ENCODE data around the gene CAMK1.

DNA sequence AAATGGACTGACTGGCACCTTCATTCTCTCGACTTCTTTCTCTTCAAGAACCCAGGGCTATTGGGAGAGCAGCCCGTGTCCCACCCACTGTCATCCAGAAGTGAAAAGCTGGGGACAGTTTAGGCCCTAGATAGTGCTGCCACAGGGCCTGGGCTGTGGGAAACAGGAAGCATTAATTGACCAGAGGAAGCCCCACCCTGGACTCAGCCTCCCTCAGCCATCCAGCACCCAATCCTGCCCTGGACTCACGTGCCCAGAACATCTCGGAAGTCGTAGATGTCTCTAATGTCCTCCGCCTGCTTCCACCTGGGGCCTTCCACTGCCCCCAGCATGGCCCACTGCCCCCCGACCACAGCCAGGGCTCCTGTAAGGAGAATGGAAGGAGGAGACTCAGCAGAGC is 2.3 kb downstream of the CAMK1 start:
- TF ChIP-seq POLR2AphosphoS5 (IDR thresholded peaks at IDR 0.05; ENCODE audit: insufficient read depth, low read depth, low read length), result no peak
- no peak for TF ChIP-seq POLR2A (IDR thresholded peaks at IDR 0.05; ENCODE audit: low read depth, low read length)
- TF ChIP-seq, protein P1, sequence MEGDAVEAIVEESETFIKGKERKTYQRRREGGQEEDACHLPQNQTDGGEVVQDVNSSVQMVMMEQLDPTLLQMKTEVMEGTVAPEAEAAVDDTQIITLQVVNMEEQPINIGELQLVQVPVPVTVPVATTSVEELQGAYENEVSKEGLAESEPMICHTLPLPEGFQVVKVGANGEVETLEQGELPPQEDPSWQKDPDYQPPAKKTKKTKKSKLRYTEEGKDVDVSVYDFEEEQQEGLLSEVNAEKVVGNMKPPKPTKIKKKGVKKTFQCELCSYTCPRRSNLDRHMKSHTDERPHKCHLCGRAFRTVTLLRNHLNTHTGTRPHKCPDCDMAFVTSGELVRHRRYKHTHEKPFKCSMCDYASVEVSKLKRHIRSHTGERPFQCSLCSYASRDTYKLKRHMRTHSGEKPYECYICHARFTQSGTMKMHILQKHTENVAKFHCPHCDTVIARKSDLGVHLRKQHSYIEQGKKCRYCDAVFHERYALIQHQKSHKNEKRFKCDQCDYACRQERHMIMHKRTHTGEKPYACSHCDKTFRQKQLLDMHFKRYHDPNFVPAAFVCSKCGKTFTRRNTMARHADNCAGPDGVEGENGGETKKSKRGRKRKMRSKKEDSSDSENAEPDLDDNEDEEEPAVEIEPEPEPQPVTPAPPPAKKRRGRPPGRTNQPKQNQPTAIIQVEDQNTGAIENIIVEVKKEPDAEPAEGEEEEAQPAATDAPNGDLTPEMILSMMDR (IDR thresholded peaks at IDR 0.05; ENCODE audit: extremely low read depth in 1 of 2, insufficient read depth in 1 of 2, low read depth in 1 of 2, low read length in 2 of 2), result no peak
